Fibroblast of the aortic adventitia (primary cell): ENCODE results near the gene ST3GAL3. TPM values are rescaled to one million over a fixed set of nuclear protein-coding genes. Genes with fewer than 3 reads are reported as not detected.

Experiments
- DNase-seq: peaks from one replicate; pipeline ENCODE4 v3.0.0-alpha.2; 2010; ENCODE audit warnings: low read depth
- H3K4me3 ChIP-seq: 2 replicates; pipeline ENCODE4 v1.5.1; 2011; ENCODE audit warnings: low read depth, mild to moderate bottlenecking, control low read depth, low read length, moderate library complexity
- CTCF ChIP-seq: IDR thresholded peaks from 2 replicates; pipeline ENCODE4 v1.5.1; 2011; ENCODE audit warnings: mild to moderate bottlenecking, low read length, control low read depth, inconsistent platforms; ENCODE audit not compliant: insufficient read depth
- total RNA-seq: library from RNA; depleted of rRNA; stranded (reverse); fragments of >200 nt; gene quantifications from 2 replicates; pipeline ENCODE4 v1.2.3, GENCODE V29; 2012; ENCODE audit warnings: low replicate concordance

The ST3GAL3 gene
- total RNA-seq, 1 donor = 24.0 TPM

DNA sequence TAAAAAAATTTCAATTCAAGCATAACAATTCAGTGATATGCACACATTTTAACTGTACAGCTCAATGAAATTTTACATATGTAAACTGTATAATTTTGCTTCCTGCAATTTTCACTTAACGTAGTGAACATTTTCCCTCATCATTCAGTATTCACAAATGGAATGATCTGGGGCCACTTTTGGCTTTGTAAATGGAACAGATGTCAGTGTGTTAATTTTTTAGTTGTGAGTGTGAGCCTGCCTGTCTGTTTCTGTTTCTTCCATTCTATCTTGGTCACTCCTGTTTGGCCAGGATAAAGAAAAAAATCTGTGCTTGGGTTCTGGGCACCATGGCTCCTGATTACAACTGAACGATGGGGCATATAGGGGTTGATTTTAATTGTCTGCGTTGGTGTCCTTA, 20.5 kb upstream of the ST3GAL3 start:
- no peak for TF ChIP-seq CTCF
- no peak overlapping the region for H3K4me3 ChIP-seq
- DNase-seq = no peak

DNA sequence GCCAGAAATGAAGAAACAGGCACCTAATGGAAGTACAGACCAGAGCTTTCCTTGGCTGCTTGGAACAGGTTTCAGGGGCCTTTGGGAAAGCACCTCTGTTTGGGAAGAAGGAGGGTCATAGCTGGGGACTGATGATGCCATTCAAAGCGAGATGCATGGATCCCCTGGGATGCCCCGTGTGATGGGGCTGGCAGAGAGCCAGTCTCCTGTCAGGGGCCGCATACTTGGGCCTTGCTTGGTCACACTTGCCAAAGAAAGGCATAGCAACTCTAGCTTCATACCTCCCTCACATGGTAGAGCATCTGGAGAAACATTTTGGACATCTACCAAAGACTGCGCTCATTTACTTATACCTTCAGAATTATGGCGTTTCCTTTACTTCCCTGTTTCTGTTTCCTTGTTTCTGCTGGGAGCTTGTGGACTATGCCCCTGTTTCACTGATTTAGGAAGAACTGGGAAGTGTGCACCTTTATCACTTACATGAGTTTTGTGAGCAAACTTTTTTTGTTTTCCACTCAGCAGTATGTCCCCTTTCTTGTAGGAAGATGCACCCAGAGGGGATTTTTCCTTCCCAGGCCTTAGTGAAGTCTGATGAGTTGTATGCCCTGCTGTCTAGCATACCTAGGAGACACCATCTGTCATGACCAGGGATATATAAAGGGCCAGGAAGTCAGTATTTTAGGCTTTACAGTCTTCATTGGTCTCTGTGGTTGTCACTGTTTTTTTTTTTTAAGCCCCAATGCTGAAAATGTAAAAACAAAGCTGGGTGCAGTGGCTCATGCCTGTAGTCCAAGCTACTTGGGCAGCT, 19.8 kb upstream of the ST3GAL3 start:
- DNase-seq = peak; percentile 39
- H3K4me3 ChIP-seq = no peak overlapping the region
- TF ChIP-seq CTCF = no peak

GRCh38 chr1:43688109-43688387, 19.3 kb upstream of the ST3GAL3 start:
- no peak for DNase-seq
- no peak for TF ChIP-seq CTCF
- no peak overlapping the region for H3K4me3 ChIP-seq

GRCh38 chr1:43688594-43689000, 18.7 kb upstream of the ST3GAL3 start:
- TF ChIP-seq CTCF = no peak
- H3K4me3 ChIP-seq = no peak overlapping the region
- peak; percentile 88 for DNase-seq

- peak; percentile 35 for DNase-seq
- no peak overlapping the region for H3K4me3 ChIP-seq
- TF ChIP-seq CTCF = no peak
Observed at GRCh38 chr1:43689289-43689688, 18.0 kb upstream of the ST3GAL3 start.

DNA sequence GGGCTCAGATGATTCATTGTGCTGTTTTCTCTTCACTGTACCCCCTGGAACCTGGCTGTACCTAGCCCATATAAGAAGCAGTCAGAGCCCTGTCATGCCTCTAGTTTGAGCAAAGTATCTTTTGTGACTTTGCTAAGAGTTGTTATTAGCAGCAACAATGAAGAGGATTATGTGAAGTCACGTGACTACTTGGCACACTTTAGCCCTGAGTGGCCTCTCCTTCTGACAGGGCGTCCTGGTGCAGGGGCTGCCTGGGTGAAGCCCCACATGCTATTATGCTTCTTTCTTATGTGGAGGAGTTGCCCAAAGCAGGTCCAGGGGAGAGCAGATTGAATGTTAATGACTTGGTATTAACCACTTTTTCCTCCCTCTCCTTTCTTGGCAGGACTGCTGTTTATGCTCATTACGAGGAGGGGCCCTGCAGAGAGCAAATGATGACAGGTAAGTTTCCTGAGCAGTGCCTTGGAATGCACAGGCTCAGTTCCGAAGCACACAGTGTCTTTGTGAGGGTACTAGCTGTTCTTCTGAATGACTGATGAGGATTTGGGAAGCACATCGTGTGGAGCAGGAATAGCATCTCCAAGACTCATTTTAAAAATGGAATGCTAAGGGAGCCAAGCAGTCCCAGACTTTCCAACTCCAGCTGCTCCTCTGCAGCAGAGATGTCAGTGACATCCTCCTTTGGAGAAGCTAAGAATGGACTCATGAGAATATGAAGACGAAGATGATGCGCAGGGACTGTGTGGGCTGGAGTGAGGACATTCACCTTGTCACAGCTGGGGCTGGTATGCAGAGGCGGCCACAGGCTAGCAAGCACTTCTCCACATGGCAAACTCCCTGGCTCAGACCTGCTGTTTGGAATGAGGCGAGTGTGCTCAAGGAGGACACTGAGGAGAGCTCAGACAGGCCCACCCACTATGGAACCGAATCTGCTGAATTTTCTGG, 15.2 kb upstream of the ST3GAL3 start:
- no peak overlapping the region for H3K4me3 ChIP-seq
- DNase-seq = no peak
- TF ChIP-seq CTCF = no peak
